Retina (tissue), 1 donor: ENCODE measurements around the gene CNPY1.

Source experiments
- DNase-seq: peaks from one replicate; pipeline ENCODE4 v3.0.0-alpha.2; 2016

Gene CNPY1

GRCh38 chr7:155486783-155487508, 59.4 kb downstream of the CNPY1 start:
- DNase-seq = no peak

- no peak for DNase-seq
Measured at GRCh38 chr7:155484483-155485399, 61.6 kb downstream of the CNPY1 start.

GRCh38 chr7:155483868-155484325, 62.5 kb downstream of the CNPY1 start:
- DNase-seq = peak; percentile 63

- peak; percentile 60 for DNase-seq
Measured at GRCh38 chr7:155483245-155483644, 63.1 kb downstream of the CNPY1 start.

GRCh38 chr7:155482511-155483183, 63.7 kb downstream of the CNPY1 start:
- DNase-seq = no peak

GRCh38 chr7:155481764-155482163, 64.6 kb downstream of the CNPY1 start:
- no peak for DNase-seq

GRCh38 chr7:155477476-155477875, 68.9 kb downstream of the CNPY1 start:
- DNase-seq = no peak

GRCh38 chr7:155471718-155472117, 74.6 kb downstream of the CNPY1 start:
- no peak for DNase-seq

GRCh38 chr7:155470686-155471638, 75.4 kb downstream of the CNPY1 start:
- no peak for DNase-seq

GRCh38 chr7:155470186-155470487, 76.2 kb downstream of the CNPY1 start:
- DNase-seq = peak; percentile 29

GRCh38 chr7:155469311-155470185, 76.8 kb downstream of the CNPY1 start:
- peak; percentile 26 for DNase-seq

- DNase-seq = no peak
Measured at GRCh38 chr7:155468785-155469148, 77.6 kb downstream of the CNPY1 start.

- peak; percentile 78 for DNase-seq
Measured at GRCh38 chr7:155467846-155468784, 78.2 kb downstream of the CNPY1 start.

GRCh38 chr7:155466814-155467733, 79.3 kb downstream of the CNPY1 start:
- peak; percentile 86 for DNase-seq

GRCh38 chr7:155466142-155466813, 80.1 kb downstream of the CNPY1 start:
- peak; percentile 63 for DNase-seq

- DNase-seq = no peak
Measured at GRCh38 chr7:155465761-155466141, 80.6 kb downstream of the CNPY1 start.

GRCh38 chr7:155464948-155465739, 81.2 kb downstream of the CNPY1 start:
- no peak for DNase-seq

GRCh38 chr7:155464183-155464582, 82.2 kb downstream of the CNPY1 start:
- DNase-seq = no peak
